Thoracic aorta (tissue), 2 donors: ENCODE measurements around the gene SOCS4. TPM values are rescaled to one million over a fixed set of nuclear protein-coding genes. Genes with fewer than 3 reads are reported as not detected.
A peak's percentile ranks its signal among the peaks of the same experiment; 100 is the strongest.

Experiments used
- ATAC-seq: fragments of 150-250 bp; one replicate; pipeline ENCODE4 v1.8.0; 2017; ENCODE audit warnings: low read depth; ENCODE audit not compliant: insufficient number of reproducible peaks, low FRiP score
- DNase-seq: peaks from one replicate; pipeline ENCODE4 v3.0.0-alpha.2; 2020; ENCODE audit warnings: low spot score
- H3K27ac ChIP-seq, 2 donors: fragments of 200-600 bp; sonication (generic); 1 replicate in 1 of 2; 2 replicates in 1 of 2; pipeline ENCODE4 v1.5.1; 2016; ENCODE audit warnings: mild to moderate bottlenecking in 2 of 2, moderate library complexity in 2 of 2
- H3K27me3 ChIP-seq: fragments of 200-600 bp; sonication (generic); replicated peaks from 2 replicates; pipeline ENCODE4 v1.6.0; 2016; ENCODE audit warnings: mild to moderate bottlenecking; ENCODE audit not compliant: insufficient read depth
- H3K36me3 ChIP-seq: fragments of 200-600 bp; sonication (generic); one replicate; pipeline ENCODE4 v1.5.1; 2016
- H3K4me1 ChIP-seq, 2 donors: fragments of 200-600 bp; sonication (generic); 1 replicate in 1 of 2; 2 replicates in 1 of 2; pipeline versions ENCODE4 v1.5.1 to v1.6.0; 2016; ENCODE audit warnings: low read depth in 2 of 2, mild to moderate bottlenecking in 1 of 2; ENCODE audit not compliant: control insufficient read depth in 1 of 2
- H3K4me3 ChIP-seq: fragments of 200-600 bp; sonication (generic); 2 replicates; pipeline ENCODE4 v1.5.1; 2016; ENCODE audit warnings: mild to moderate bottlenecking
- H3K9me3 ChIP-seq: fragments of 200-600 bp; sonication (generic); 2 replicates; pipeline ENCODE4 v1.5.1; 2016
- total RNA-seq, 2 donors: library from RNA; depleted of rRNA; stranded (reverse); fragments of >200 nt; gene quantifications; one replicate each; pipeline versions ENCODE4 v1.1.0 to v1.2.3, GENCODE V29; 2016
- TF ChIP-seq, protein P1 (sequence below): fragments of 200-600 bp; sonication (generic); IDR thresholded peaks from one replicate; pipeline ENCODE4 v1.5.1; 2019; ENCODE audit warnings: antibody characterized with exemption

Gene SOCS4
- total RNA-seq, 2 donors from 2014 or later, result 18.3 to 31.0 TPM

DNA sequence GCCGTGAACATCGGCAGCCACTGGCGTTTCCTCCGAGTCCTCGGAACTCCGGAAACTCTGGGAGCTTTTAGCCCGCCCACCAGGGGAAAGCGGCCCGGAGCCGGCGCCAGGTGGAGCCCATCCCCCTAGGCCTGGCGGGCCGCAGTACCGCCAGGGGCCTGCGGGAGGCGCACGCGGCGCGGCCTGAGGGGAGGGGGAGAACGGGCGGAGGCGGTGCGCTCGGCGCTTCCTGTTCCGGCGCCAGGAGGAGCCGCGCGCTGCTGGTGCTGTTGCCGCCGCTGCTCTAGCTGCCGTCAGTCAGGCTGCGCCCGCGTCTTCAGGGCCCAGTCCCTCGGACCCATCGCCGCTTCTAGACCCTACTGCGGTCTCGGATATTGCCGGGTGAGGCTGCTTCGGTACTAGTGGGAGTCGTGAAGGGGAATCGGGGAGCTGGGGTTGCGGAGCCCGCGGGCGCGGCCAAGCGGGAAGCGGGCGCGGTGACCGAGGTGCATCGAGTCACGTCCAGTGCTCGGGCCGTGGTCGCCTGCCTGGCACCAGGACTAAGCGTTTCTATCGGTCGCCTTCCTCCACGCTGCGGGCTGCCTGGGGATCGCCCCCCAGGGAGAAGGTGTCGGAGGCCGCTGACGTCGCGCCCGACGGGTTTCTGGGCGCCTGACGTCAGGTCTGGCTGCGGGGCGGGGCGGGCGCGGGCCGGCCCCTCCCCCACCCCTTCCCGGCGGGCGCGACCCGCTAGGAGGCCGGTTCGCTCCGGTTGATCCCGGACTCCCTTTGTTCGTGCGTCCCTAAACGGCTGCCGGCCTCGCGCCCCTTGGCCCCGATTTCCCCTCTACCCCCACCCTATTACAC, 24.6 kb downstream of the SOCS4 start, which contains the start of gene MAPK1IP1L:
Gene MAPK1IP1L, plus strand, starts transcription at position 225 of the 846 bp plus-strand sequence. CDS start 10,037 bp downstream, outside the sequence.
- H3K4me3 ChIP-seq, result peak within 1 kb of the TSS; percentile 100
- no peaks in the 10 kb centered on the region for H3K27me3 ChIP-seq
- H3K27ac ChIP-seq, result peak within 1 kb of the TSS; percentile 100
- DNase-seq, result peak; percentile 46
- TF ChIP-seq, protein P1, sequence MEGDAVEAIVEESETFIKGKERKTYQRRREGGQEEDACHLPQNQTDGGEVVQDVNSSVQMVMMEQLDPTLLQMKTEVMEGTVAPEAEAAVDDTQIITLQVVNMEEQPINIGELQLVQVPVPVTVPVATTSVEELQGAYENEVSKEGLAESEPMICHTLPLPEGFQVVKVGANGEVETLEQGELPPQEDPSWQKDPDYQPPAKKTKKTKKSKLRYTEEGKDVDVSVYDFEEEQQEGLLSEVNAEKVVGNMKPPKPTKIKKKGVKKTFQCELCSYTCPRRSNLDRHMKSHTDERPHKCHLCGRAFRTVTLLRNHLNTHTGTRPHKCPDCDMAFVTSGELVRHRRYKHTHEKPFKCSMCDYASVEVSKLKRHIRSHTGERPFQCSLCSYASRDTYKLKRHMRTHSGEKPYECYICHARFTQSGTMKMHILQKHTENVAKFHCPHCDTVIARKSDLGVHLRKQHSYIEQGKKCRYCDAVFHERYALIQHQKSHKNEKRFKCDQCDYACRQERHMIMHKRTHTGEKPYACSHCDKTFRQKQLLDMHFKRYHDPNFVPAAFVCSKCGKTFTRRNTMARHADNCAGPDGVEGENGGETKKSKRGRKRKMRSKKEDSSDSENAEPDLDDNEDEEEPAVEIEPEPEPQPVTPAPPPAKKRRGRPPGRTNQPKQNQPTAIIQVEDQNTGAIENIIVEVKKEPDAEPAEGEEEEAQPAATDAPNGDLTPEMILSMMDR, result peak; percentile 100
- no peaks in the 10 kb centered on the region for H3K9me3 ChIP-seq
- peak; percentile 95 for ATAC-seq
- no peaks in the 10 kb centered on the region for H3K36me3 ChIP-seq
- peaks cover 29 to 46% of the 10 kb centered on the region in 2 donors for H3K4me1 ChIP-seq

DNA sequence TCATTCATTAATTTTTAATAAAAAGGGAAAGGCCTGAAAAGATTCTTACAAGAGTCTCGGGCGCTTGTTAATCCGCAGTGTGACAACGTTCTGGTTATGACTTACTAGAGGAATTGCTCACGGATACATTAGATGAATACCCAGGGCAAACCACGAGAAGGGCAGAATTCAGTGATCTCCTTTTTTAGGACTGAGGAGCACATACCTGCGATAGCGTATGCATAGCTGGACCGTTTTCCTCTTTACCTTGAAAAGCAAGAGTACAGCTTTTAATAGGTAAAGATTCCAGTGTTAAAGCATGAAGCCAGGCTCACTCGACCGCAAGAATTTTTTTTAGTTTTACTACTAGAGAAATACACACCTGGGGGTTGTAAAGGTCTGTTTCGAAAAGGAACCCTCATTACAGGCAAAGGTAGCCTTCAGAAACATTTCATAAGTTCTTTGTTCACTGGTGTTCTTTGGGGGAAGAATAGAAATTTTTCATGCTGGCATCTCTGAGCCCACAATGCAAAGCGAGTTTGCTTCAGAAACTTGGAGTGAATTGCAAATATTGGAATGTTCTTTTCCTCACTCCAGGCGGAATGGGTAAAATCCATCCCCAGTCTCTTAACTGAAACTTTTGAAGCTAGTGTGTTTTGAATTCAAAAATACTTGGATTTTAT, 25.4 kb downstream of the SOCS4 start:
- Histone ChIP-seq H3K27me3 (no peaks in the 10 kb centered on the region), H3K4me1 (peaks cover 29 to 48% of the 10 kb centered on the region in 2 donors), H3K9me3 (no peaks in the 10 kb centered on the region), H3K4me3 (peak overlapping the region; percentile 100), H3K27ac (peak overlapping the region; percentile 100), H3K36me3 (no peaks in the 10 kb centered on the region)
- ATAC-seq (no peak), DNase-seq (no peak)
- TF ChIP-seq, protein P1, result no peak

GRCh38 chr14:55053018-55053417, 26.0 kb downstream of the SOCS4 start:
- Histone ChIP-seq H3K4me1 (peaks cover 29 to 48% of the 10 kb centered on the region in 2 donors), H3K27ac (peak overlapping the region; percentile 100), H3K27me3 (no peaks in the 10 kb centered on the region), H3K36me3 (peaks cover 1% of the 10 kb centered on the region), H3K9me3 (no peaks in the 10 kb centered on the region), H3K4me3 (peak overlapping the region; percentile 100)
- ATAC-seq (no peak), DNase-seq (no peak)
- TF ChIP-seq, protein P1, result no peak

GRCh38 chr14:55053500-55053899, 26.5 kb downstream of the SOCS4 start:
- Histone ChIP-seq H3K4me1 (peaks cover 29 to 48% of the 10 kb centered on the region in 2 donors), H3K27ac (peak overlapping the region in 1 of 2 donors; percentile 100), H3K4me3 (peak overlapping the region; percentile 100), H3K27me3 (no peaks in the 10 kb centered on the region), H3K9me3 (no peaks in the 10 kb centered on the region), H3K36me3 (peaks cover 6% of the 10 kb centered on the region)
- DNase-seq, result no peak
- TF ChIP-seq, protein P1, result no peak
- no peak for ATAC-seq

DNA sequence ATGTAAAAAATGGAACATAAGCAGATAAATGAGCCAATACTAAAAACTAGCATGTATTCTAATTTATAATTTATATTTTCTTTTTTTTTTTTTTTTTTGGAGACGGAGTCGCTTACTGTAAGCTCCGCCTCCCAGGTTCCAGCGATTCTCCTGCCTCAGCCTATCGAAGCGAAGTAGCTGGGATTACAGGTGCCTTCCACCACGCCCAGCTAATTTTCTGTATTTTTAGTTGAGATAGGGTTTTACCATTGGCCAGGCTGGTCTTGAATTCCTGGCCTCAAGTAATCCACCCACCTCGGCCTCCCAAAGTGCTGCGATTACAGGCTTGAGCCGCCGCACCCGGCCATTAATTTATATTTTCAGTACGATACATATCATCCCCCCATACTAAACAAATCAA, 27.1 kb downstream of the SOCS4 start:
- Histone ChIP-seq H3K36me3 (peaks cover 6% of the 10 kb centered on the region), H3K4me3 (no peak overlapping the region), H3K4me1 (peaks cover 29 to 50% of the 10 kb centered on the region in 2 donors)

More for the DNA sequence above, 27.1 kb downstream of the SOCS4 start:
- TF ChIP-seq, protein P1, result no peak
- H3K27ac ChIP-seq, result no peak overlapping the region
- no peaks in the 10 kb centered on the region for H3K9me3 ChIP-seq
- no peak for ATAC-seq
- no peaks in the 10 kb centered on the region for H3K27me3 ChIP-seq
- no peak for DNase-seq
